AG04449 (cell line): ENCODE measurements around the gene HERC2.

Source experiments
- CTCF ChIA-PET: fragments of 350-600 bp; formaldehyde crosslinking; extraction: SDS; loops from one replicate; lab custom pipeline; 2021; ENCODE audit warnings: antibody characterized with exemption; lab: Yijun Ruan, JAX
- POLR2A ChIA-PET: fragments of 400-600, 350-600 bp; formaldehyde crosslinking; extraction: SDS; loops from one replicate; lab custom pipeline; 2020; ENCODE audit warnings: antibody characterized with exemption, inconsistent platforms; lab: Yijun Ruan, JAX
- DNase-seq: peaks from one replicate; pipeline ENCODE4 v3.0.0-alpha.2; 2010; ENCODE audit warnings: low read depth, low spot score
- H3K4me3 ChIP-seq: 2 replicates; pipeline ENCODE4 v1.5.1; 2011; ENCODE audit warnings: low read depth, mild to moderate bottlenecking, control low read depth, low read length
- TF ChIP-seq, protein P1 (sequence below): IDR thresholded peaks from one replicate; pipeline ENCODE4 v1.5.1; 2011; ENCODE audit warnings: mild to moderate bottlenecking, moderate library complexity, low read length, control low read depth, inconsistent platforms; ENCODE audit not compliant: insufficient read depth; ENCODE audit errors: missing control alignments

HERC2 gene

GRCh38 chr15:28075573-28075972 is 246.4 kb downstream of the HERC2 start:
- ChIA-PET POLR2A (no interaction called here), CTCF (interaction anchor here (0.7 to 3.1 kb wide), 3 partner anchors 10 to 1186 kb away, joined by 3 to 10 read pairs (median 4); no protein-coding TSS in a partner anchor)
- no peak for DNase-seq

DNA sequence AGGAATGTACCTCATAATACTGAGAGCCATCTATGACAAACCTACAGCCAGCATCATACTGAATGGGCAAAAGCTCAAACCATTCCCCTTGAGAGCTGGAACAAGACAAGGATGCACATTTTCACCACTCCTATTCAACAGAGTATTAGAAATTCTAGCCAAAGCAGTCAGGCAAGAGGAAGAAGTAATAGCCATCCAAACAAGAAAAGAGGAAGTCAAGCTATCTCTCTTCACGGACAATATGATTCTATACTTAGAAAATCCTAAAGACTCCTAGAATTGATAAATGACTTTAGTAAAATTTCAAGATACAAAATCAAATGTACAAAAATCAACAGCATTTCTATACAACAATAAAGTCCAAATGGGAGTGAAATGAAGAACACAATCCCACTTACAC is 253.0 kb downstream of the HERC2 start:
- TF ChIP-seq, protein P1, sequence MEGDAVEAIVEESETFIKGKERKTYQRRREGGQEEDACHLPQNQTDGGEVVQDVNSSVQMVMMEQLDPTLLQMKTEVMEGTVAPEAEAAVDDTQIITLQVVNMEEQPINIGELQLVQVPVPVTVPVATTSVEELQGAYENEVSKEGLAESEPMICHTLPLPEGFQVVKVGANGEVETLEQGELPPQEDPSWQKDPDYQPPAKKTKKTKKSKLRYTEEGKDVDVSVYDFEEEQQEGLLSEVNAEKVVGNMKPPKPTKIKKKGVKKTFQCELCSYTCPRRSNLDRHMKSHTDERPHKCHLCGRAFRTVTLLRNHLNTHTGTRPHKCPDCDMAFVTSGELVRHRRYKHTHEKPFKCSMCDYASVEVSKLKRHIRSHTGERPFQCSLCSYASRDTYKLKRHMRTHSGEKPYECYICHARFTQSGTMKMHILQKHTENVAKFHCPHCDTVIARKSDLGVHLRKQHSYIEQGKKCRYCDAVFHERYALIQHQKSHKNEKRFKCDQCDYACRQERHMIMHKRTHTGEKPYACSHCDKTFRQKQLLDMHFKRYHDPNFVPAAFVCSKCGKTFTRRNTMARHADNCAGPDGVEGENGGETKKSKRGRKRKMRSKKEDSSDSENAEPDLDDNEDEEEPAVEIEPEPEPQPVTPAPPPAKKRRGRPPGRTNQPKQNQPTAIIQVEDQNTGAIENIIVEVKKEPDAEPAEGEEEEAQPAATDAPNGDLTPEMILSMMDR = no peak
- ChIA-PET POLR2A (no interaction called here), CTCF (no interaction called here)
- no peak for DNase-seq
- no peak overlapping the region for H3K4me3 ChIP-seq

More at GRCh38 chr15:28075573-28075972, 246.4 kb downstream of the HERC2 start:
- TF ChIP-seq, protein P1 = no peak
- no peak overlapping the region for H3K4me3 ChIP-seq

GRCh38 chr15:28066231-28066630 is 255.7 kb downstream of the HERC2 start:
- TF ChIP-seq, protein P1 = no peak
- ChIA-PET CTCF (no interaction called here), POLR2A (no interaction called here)
- no peak overlapping the region for H3K4me3 ChIP-seq
- no peak for DNase-seq
